Activated CD8-positive, alpha-beta T cell treated with anti-CD3 and anti-CD28 coated beads, Interleukin-2, amount 10 ng/mL, durations not matched to agents 7 days and 5 days (primary cell): ENCODE data around the gene MDP1. TPM values are rescaled to one million over a fixed set of nuclear protein-coding genes. Genes with fewer than 3 reads are reported as not detected.

Experiments
- ATAC-seq: fragments of 150-1000 bp; cut with Tn5 transposase; one replicate; pipeline ENCODE4 v1.10.0; 2021; ENCODE audit warnings: moderate library complexity
- CTCF ChIA-PET: fragments of 350-600 bp; sonication (Branson Sonifier 250); formaldehyde crosslinking; loops from one replicate; lab custom pipeline; 2021; ENCODE audit warnings: antibody characterized with exemption; lab: Charles Lee
- POLR2A ChIA-PET: fragments of 350-600 bp; sonication (Branson Sonifier 250); formaldehyde crosslinking; loops from one replicate; lab custom pipeline; 2021; ENCODE audit warnings: antibody characterized with exemption; lab: Charles Lee
- DNase-seq: peaks from one replicate; pipeline ENCODE4 v3.0.0-alpha.2; 2020
- H3K27ac Mint-ChIP-seq: one replicate; pipeline ENCODE4 v1.8.0; 2021; ENCODE audit warnings: mild to moderate bottlenecking, mixed read lengths
- H3K27me3 Mint-ChIP-seq: one replicate; pipeline ENCODE4 v1.8.0; 2021; ENCODE audit warnings: low read depth, mixed read lengths
- H3K36me3 Mint-ChIP-seq: one replicate; pipeline ENCODE4 v1.8.0; 2021; ENCODE audit warnings: low read depth, mixed read lengths
- H3K4me1 Mint-ChIP-seq: one replicate; pipeline ENCODE4 v1.8.0; 2021; ENCODE audit warnings: low read depth, mixed read lengths
- H3K4me3 Mint-ChIP-seq: one replicate; pipeline ENCODE4 v1.8.0; 2021; ENCODE audit warnings: mild to moderate bottlenecking, mixed read lengths
- H3K9me3 Mint-ChIP-seq: one replicate; pipeline ENCODE4 v1.8.0; 2022; ENCODE audit warnings: mixed read lengths; ENCODE audit not compliant: insufficient read depth
- total RNA-seq, 2 experiments: library from RNA; stranded (reverse); gene quantifications; one replicate each; pipeline ENCODE4 v1.2.3, GENCODE V29; 2021

The MDP1 gene
- 10 to 100 TPM; 16.9 to 18.2 TPM for total RNA-seq

GRCh38 chr14:24215495-24216344, at the start of gene MDP1:
MDP1 (minus strand) TSS chr14:24216066; CDS start chr14:24215955, 111 bp downstream.
- Mint-ChIP-seq H3K9me3 (no peaks in the 10 kb centered on the region), H3K36me3 (peaks cover 42% of the 10 kb centered on the region), H3K4me3 (peak within 1 kb of the TSS; percentile 94), H3K4me1 (peaks cover 46% of the 10 kb centered on the region), H3K27me3 (no peaks in the 10 kb centered on the region), H3K27ac (peak within 1 kb of the TSS; percentile 97)
- POLR2A ChIA-PET = interaction anchor here (0.6 to 8.8 kb wide), 18 partner anchors 13 to 895 kb away, joined by 3 to 87 read pairs (median 5); partner anchors contain the start of genes DCAF11, DHRS1, EMC9 and GMPR2
- DNase-seq = peak; percentile 93
- CTCF ChIA-PET = interaction anchor here (0.5 to 3.7 kb wide), 31 partner anchors 9 to 224 kb away, joined by 3 to 47 read pairs (median 5); partner anchors contain the start of genes CIDEB, DHRS1, GMPR2 and IPO4
- ATAC-seq = peak; percentile 77

- H3K4me1 Mint-ChIP-seq = peaks cover 3% of the 10 kb centered on the region
- no peaks in the 10 kb centered on the region for H3K27me3 Mint-ChIP-seq
- ChIA-PET POLR2A (no interaction called here), CTCF (interaction anchor here (1.4 kb wide), 1 partner anchor 69 kb away, joined by 3 read pairs; no protein-coding TSS in a partner anchor)
- no peak for DNase-seq
- H3K36me3 Mint-ChIP-seq = peaks cover 18% of the 10 kb centered on the region
- H3K9me3 Mint-ChIP-seq = no peaks in the 10 kb centered on the region
- no peak overlapping the region for H3K4me3 Mint-ChIP-seq
- no peak overlapping the region for H3K27ac Mint-ChIP-seq
- no peak for ATAC-seq
These were observed 48.4 kb upstream of the MDP1 start for GRCh38 chr14:24264298-24264697.

DNA sequence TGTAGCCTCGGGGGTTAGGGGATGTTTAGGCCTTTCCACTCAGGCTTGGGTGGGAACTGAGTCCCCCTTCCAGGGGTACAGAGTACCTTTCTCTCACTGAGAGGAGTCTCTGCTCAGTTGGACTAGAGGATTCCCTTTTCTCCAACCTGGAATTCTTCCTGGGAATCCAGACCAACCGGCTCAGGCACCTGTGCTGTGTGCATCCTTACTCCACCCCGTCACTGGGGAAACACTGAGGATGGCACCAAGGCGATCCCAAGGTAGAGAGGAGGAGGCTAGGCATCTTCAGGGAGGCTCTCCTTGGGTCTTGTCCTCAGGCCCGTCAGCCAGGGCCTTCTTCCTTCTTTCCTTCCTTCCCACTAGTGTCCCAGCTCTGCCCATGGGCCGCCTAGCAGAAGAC, 48.0 kb upstream of the MDP1 start:
- H3K27me3 Mint-ChIP-seq = no peaks in the 10 kb centered on the region
- H3K4me1 Mint-ChIP-seq = no peaks in the 10 kb centered on the region
- CTCF ChIA-PET = interaction anchor here (0.9 kb wide), 1 partner anchor 44 kb away, joined by 3 read pairs; the partner anchor contains the start of gene CIDEB
- DNase-seq = no peak
- no peak overlapping the region for H3K27ac Mint-ChIP-seq
- POLR2A ChIA-PET = no interaction called here
- H3K4me3 Mint-ChIP-seq = no peak overlapping the region
- ATAC-seq = no peak
- peaks cover 16% of the 10 kb centered on the region for H3K36me3 Mint-ChIP-seq
- H3K9me3 Mint-ChIP-seq = no peaks in the 10 kb centered on the region

- H3K4me1 Mint-ChIP-seq = no peaks in the 10 kb centered on the region
- ATAC-seq (no peak), DNase-seq (no peak)
- H3K36me3 Mint-ChIP-seq = peaks cover 14% of the 10 kb centered on the region
- H3K27ac Mint-ChIP-seq = no peak within 1 kb of the TSS
- no peaks in the 10 kb centered on the region for H3K27me3 Mint-ChIP-seq
- ChIA-PET POLR2A (interaction anchor here (1.1 to 1.5 kb wide), 3 partner anchors 8 to 16 kb away, joined by 4 to 5 read pairs (median 4); partner anchors contain the start of gene RABGGTA), CTCF (interaction anchor here (0.9 to 1.6 kb wide), 5 partner anchors 8 to 47 kb away, joined by 3 to 5 read pairs (median 4); partner anchors contain the start of genes CIDEB, MDP1 and RABGGTA)
- no peaks in the 10 kb centered on the region for H3K9me3 Mint-ChIP-seq
- no peak within 1 kb of the TSS for H3K4me3 Mint-ChIP-seq
These were observed 47.2 kb upstream of the MDP1 start, which contains the start of gene TGM1 for GRCh38 chr14:24262821-24263733. TGM1 (minus strand) TSS chr14:24263177; CDS start chr14:24262352, 825 bp downstream.

- no peaks in the 10 kb centered on the region for H3K27me3 Mint-ChIP-seq
- peaks cover 8% of the 10 kb centered on the region for H3K36me3 Mint-ChIP-seq
- ChIA-PET CTCF (interaction anchor here (0.7 to 1.6 kb wide), 6 partner anchors 9 to 46 kb away, joined by 3 to 5 read pairs (median 4); partner anchors contain the start of genes CIDEB, MDP1, RABGGTA and TINF2), POLR2A (interaction anchor here (1.1 to 1.5 kb wide), 3 partner anchors 9 to 15 kb away, joined by 4 to 5 read pairs (median 4); partner anchors contain the start of gene RABGGTA)
- DNase-seq (no peak), ATAC-seq (no peak)
- H3K9me3 Mint-ChIP-seq = no peaks in the 10 kb centered on the region
- H3K27ac Mint-ChIP-seq = no peak overlapping the region
- H3K4me3 Mint-ChIP-seq = no peak overlapping the region
- H3K4me1 Mint-ChIP-seq = no peaks in the 10 kb centered on the region
These were observed 46.1 kb upstream of the MDP1 start for GRCh38 chr14:24261969-24262327.

DNA sequence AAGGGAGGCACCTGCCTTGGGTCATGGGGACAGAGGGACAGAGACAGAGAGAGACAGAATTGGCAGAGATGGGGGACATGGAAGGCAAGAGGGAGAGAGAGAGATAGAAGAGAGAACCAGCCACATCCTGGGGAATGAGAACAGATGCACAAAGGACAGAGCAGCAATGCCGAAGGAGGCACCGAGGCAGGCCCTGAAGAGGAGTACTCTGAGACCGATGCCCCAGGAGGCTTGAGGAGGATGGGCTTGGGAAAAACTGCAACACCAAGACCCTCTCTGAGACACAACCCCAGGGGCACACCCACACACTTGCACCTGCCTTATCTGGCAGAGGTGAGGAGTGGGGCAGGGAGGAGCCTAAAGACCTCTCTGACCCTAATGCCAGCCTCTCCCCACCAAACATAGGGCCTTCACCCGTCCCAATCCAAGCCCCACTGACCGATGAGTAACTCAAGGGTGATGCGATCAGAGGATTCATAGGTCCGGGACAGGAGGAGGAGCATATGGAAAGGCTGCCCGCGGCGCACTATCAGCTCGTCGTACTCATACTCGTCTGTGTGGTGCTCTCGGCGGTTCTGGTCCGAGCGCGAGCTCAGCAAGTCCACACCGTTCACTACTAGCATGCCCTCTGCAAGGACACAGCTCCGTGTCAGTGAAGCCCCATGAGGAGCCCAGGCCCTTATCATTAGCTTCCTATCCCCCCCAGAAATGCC, 45.5 kb upstream of the MDP1 start:
- CTCF ChIA-PET = interaction anchor here (0.8 to 1.6 kb wide), 4 partner anchors 9 to 46 kb away, joined by 3 to 5 read pairs (median 4); partner anchors contain the start of genes CIDEB, RABGGTA and TINF2
- Mint-ChIP-seq H3K9me3 (no peaks in the 10 kb centered on the region), H3K27me3 (no peaks in the 10 kb centered on the region), H3K4me1 (no peaks in the 10 kb centered on the region), H3K4me3 (no peak overlapping the region), H3K27ac (no peak overlapping the region), H3K36me3 (peaks cover 3% of the 10 kb centered on the region)
- ATAC-seq (no peak), DNase-seq (no peak)
- POLR2A ChIA-PET = interaction anchor here (1.5 kb wide), 2 partner anchors 9 to 10 kb away, joined by 4 to 5 read pairs; partner anchors contain the start of gene RABGGTA

- Mint-ChIP-seq H3K9me3 (no peaks in the 10 kb centered on the region), H3K4me3 (no peak overlapping the region), H3K4me1 (no peaks in the 10 kb centered on the region), H3K36me3 (no peaks in the 10 kb centered on the region), H3K27ac (no peak overlapping the region), H3K27me3 (no peaks in the 10 kb centered on the region)
- ChIA-PET POLR2A (no interaction called here), CTCF (no interaction called here)
- no peak for ATAC-seq
- no peak for DNase-seq
These were observed 44.9 kb upstream of the MDP1 start for GRCh38 chr14:24260780-24261157.

DNA sequence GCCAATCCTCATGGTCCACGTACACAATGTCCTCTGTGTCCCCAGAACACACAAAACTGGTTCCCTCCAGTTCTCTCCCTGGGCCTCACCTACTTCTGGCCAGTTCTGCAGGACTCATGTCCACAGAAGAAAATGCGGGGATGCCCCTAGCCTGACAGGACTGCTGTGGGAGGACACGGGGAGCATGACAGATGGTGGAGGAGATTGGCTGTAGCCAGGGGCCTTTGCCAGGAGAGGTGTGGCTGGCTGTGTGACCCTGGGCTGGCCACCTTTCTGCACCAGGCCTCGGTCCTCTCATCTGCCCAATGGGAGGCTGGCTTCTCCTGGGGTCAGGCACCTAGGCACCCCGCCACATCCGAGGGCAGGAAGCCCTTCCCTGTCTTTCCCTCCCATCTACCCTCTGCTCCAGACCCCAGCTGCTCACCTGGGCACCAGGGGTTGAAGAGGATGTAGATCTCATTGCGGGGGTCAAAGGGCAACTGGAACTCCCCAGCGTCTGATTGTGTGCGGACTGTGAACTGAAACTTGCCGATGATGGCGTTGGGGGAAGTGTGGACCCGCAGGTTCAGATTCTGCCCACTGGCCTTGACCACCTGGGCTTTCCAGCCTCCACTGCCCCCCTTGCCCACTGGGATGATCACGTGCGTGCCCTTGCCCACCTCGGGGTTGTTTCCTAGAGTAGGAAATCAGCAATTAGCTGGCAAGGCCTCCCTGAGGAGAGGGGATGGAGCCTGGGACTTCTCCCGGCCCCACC, 44.3 kb upstream of the MDP1 start:
- Mint-ChIP-seq H3K9me3 (no peaks in the 10 kb centered on the region), H3K36me3 (peaks cover 2% of the 10 kb centered on the region), H3K4me3 (no peak overlapping the region), H3K4me1 (no peaks in the 10 kb centered on the region), H3K27me3 (no peaks in the 10 kb centered on the region), H3K27ac (peak overlapping the region; percentile 20)
- ATAC-seq (no peak), DNase-seq (no peak)
- ChIA-PET POLR2A (interaction anchor here (0.7 kb wide), 1 partner anchor 17 kb away, joined by 3 read pairs; no protein-coding TSS in a partner anchor), CTCF (no interaction called here)

DNA sequence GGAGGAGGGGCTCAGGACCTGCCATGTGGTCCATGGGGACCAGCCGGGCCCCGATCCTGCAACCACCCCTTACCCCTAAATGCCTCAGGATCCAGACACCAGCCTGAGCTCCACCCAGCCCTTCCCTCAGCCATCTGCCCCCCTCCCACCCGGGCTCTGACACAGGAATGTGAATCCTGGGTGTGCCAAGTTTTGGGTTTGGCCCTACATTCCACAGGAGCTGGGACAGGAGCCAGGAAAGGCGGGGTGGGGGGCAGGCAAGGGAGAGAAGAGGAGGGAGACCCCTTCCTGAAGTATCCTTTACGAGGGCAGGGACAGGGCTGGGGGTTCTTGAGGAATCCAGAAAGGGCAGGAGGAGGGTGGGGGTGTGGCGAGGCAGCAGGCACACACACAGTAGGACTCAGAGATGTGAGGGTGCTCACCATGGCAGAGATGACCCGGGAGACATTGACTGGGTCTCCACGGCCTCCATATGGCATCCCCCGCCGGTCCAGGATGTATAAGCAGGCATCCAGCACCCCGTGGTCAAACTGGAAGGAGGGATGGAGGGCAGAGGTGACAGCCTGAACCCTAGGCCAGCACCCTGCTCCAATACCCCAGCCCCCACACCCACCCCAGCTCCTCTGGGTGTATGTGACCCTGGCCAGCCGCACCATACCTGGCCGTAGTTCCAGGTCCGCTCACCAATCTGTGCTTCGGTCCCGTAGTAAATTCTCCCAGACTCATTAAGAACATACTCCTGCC, 43.6 kb upstream of the MDP1 start:
- ATAC-seq = no peak
- Mint-ChIP-seq H3K27ac (peak overlapping the region; percentile 20), H3K4me3 (no peak overlapping the region), H3K4me1 (no peaks in the 10 kb centered on the region), H3K9me3 (no peaks in the 10 kb centered on the region), H3K27me3 (no peaks in the 10 kb centered on the region), H3K36me3 (peaks cover 4% of the 10 kb centered on the region)
- ChIA-PET POLR2A (interaction anchor here (0.7 to 1.2 kb wide), 2 partner anchors 16 to 40 kb away, joined by 3 read pairs; partner anchors contain the start of genes DHRS1 and NOP9), CTCF (interaction anchor here (4.2 kb wide), 1 partner anchor 11 kb away, joined by 16 read pairs; the partner anchor contains the start of gene RABGGTA)
- DNase-seq = no peak
